ENCODE measurements around the gene ZNF625.

The ZNF625 gene

DNA sequence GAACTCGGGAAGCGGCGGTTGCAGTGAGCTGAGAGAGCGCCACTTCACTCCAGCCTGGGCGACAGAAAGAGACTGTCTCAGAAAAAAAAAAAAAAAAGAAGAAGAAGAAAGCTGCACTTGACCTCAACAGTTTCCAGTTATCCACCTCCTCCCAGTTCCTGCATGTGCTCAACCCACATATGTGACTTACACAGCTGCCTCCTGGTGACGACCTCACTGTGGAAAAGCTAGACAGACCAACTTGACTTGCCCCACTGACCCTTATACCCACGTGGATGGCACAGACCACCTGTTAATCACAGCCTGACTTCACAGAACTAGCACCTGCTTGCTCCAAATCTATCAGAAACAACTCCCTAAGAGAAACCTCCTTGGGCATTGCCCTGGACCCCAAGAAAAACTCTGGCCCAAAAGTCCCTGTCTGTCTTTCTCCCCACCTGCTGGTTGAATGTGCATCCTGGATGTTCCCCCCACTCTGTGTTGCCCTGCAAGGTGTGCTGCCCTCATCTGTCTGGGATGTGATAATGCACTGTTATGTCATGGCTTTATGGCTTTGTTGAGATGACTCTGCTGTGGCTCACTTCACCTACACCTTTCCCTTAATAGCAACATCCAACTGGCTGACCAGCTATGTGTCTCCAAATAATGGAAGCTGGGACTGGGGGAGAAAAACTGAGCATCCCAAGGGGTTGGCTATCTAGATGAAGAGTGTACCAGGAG lies 19.2 kb downstream of the ZNF625 start:
- peaks cover 5% of the 10 kb centered on the region for H3K4me1 ChIP-seq (ENCODE audit: insufficient read depth, insufficient read length)
- DNase-seq (ENCODE audit: low read depth, low spot score): no peak
- peaks cover 63% of the 10 kb centered on the region for H3K36me3 ChIP-seq (ENCODE audit: insufficient read depth, insufficient read length, low read length)
- H3K9me3 ChIP-seq (ENCODE audit: insufficient read depth, low read length): peaks cover 34% of the 10 kb centered on the region
- TF ChIP-seq ZNF274 (IDR thresholded peaks at IDR 0.05; ENCODE audit: low read depth, low read length): no peak
- no peak for TF ChIP-seq SUZ12 (IDR thresholded peaks at IDR 0.05; ENCODE audit: extremely low read depth, insufficient read depth, insufficient read length)
- TF ChIP-seq YY1 (IDR thresholded peaks at IDR 0.05; ENCODE audit: insufficient read depth, insufficient read length): no peak
- no peak overlapping the region for H3K9ac ChIP-seq (ENCODE audit: insufficient read length, low read depth)
- H3K4me3 ChIP-seq (ENCODE audit: insufficient read length, low read depth): no peak overlapping the region
- no peaks in the 10 kb centered on the region for H3K27me3 ChIP-seq (ENCODE audit: insufficient read depth, insufficient read length)

GRCh38 chr19:12133069-12133468 lies 23.5 kb downstream of the ZNF625 start:
- H3K36me3 ChIP-seq (ENCODE audit: insufficient read depth, insufficient read length, low read length): peaks cover 67% of the 10 kb centered on the region
- peaks cover 52% of the 10 kb centered on the region for H3K9me3 ChIP-seq (ENCODE audit: insufficient read depth, low read length)
- no peak overlapping the region for H3K4me3 ChIP-seq (ENCODE audit: insufficient read length, low read depth)
- no peak for DNase-seq (ENCODE audit: low read depth, low spot score)
- no peak overlapping the region for H3K9ac ChIP-seq (ENCODE audit: insufficient read length, low read depth)
- H3K4me1 ChIP-seq (ENCODE audit: insufficient read depth, insufficient read length): no peaks in the 10 kb centered on the region
- H3K27me3 ChIP-seq (ENCODE audit: insufficient read depth, insufficient read length): no peaks in the 10 kb centered on the region
- no peak for TF ChIP-seq SUZ12 (IDR thresholded peaks at IDR 0.05; ENCODE audit: extremely low read depth, insufficient read depth, insufficient read length)
- no peak for TF ChIP-seq YY1 (IDR thresholded peaks at IDR 0.05; ENCODE audit: insufficient read depth, insufficient read length)
- no peak for TF ChIP-seq ZNF274 (IDR thresholded peaks at IDR 0.05; ENCODE audit: low read depth, low read length)

- H3K4me1 ChIP-seq (ENCODE audit: insufficient read depth, insufficient read length): no peaks in the 10 kb centered on the region
- H3K36me3 ChIP-seq (ENCODE audit: insufficient read depth, insufficient read length, low read length): peaks cover 12% of the 10 kb centered on the region
- H3K4me3 ChIP-seq (ENCODE audit: insufficient read length, low read depth): no peak overlapping the region
- no peak for TF ChIP-seq YY1 (IDR thresholded peaks at IDR 0.05; ENCODE audit: insufficient read depth, insufficient read length)
- no peak for TF ChIP-seq SUZ12 (IDR thresholded peaks at IDR 0.05; ENCODE audit: extremely low read depth, insufficient read depth, insufficient read length)
- TF ChIP-seq ZNF274 (IDR thresholded peaks at IDR 0.05; ENCODE audit: low read depth, low read length): no peak
- no peak overlapping the region for H3K9ac ChIP-seq (ENCODE audit: insufficient read length, low read depth)
- peaks cover 11% of the 10 kb centered on the region for H3K9me3 ChIP-seq (ENCODE audit: insufficient read depth, low read length)
- H3K27me3 ChIP-seq (ENCODE audit: insufficient read depth, insufficient read length): no peaks in the 10 kb centered on the region
- DNase-seq (ENCODE audit: low read depth, low spot score): no peak
These were observed 29.8 kb downstream of the ZNF625 start for GRCh38 chr19:12126707-12127106.

GRCh38 chr19:12117201-12117970 lies 39.1 kb downstream of the ZNF625 start:
- Histone ChIP-seq H3K9me3 (ENCODE audit: insufficient read depth, low read length) (peaks cover 20% of the 10 kb centered on the region), H3K36me3 (ENCODE audit: insufficient read depth, insufficient read length, low read length) (peaks cover 53% of the 10 kb centered on the region), H3K4me3 (ENCODE audit: insufficient read length, low read depth) (no peak overlapping the region), H3K27me3 (ENCODE audit: insufficient read depth, insufficient read length) (no peaks in the 10 kb centered on the region), H3K9ac (ENCODE audit: insufficient read length, low read depth) (no peak overlapping the region), H3K4me1 (ENCODE audit: insufficient read depth, insufficient read length) (peaks cover 6% of the 10 kb centered on the region)
- no peak for TF ChIP-seq SUZ12 (IDR thresholded peaks at IDR 0.05; ENCODE audit: extremely low read depth, insufficient read depth, insufficient read length)
- TF ChIP-seq YY1 (IDR thresholded peaks at IDR 0.05; ENCODE audit: insufficient read depth, insufficient read length): no peak
- TF ChIP-seq ZNF274 (IDR thresholded peaks at IDR 0.05; ENCODE audit: low read depth, low read length): no peak
- DNase-seq (ENCODE audit: low read depth, low spot score): no peak

DNA sequence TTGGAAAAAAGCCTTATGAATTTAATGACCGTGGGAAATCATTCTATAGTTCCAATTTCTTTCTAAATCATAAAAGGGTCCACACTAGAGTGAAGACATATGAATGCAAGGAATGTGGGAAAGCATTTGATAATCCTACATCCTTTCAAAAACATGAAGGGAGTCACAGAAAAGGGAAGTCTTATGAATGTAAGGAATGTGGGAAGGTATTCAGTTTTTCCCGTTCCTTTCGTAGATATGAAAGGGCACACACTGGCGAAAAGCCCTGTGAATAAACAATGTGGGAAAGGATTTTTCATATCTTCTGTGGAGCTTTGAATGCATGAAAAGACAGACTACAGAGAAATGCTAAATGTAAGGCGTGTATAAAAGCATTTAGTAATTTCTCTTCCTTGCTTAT lies 43.4 kb downstream of the ZNF625 start:
- H3K4me1 ChIP-seq (ENCODE audit: insufficient read depth, insufficient read length): peaks cover 6% of the 10 kb centered on the region
- TF ChIP-seq ZNF274 (IDR thresholded peaks at IDR 0.05; ENCODE audit: low read depth, low read length): no peak
- H3K9ac ChIP-seq (ENCODE audit: insufficient read length, low read depth): no peak overlapping the region
- H3K27me3 ChIP-seq (ENCODE audit: insufficient read depth, insufficient read length): no peaks in the 10 kb centered on the region
- no peak for DNase-seq (ENCODE audit: low read depth, low spot score)
- no peak overlapping the region for H3K4me3 ChIP-seq (ENCODE audit: insufficient read length, low read depth)
- H3K9me3 ChIP-seq (ENCODE audit: insufficient read depth, low read length): peaks cover 55% of the 10 kb centered on the region
- peaks cover 81% of the 10 kb centered on the region for H3K36me3 ChIP-seq (ENCODE audit: insufficient read depth, insufficient read length, low read length)

DNA sequence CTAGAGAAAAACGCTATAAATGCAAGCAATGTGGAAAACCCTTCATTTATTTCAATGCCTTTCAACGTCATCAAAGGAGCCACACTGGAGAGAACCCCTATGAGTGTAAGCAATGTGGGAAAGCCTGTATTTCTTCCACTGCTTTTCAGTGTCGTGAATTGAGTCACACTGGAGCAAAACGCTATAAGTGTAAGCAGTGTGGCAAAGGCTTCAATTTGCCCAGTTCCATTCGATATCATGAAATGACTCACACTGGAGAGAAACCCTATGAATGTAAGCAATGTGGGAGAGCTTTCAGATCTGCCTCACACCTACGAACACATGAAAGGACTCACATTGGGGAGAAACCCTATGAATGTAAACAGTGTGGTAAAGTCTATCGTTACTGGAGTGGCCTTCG lies 43.8 kb downstream of the ZNF625 start:
- Histone ChIP-seq H3K4me3 (ENCODE audit: insufficient read length, low read depth) (no peak overlapping the region), H3K4me1 (ENCODE audit: insufficient read depth, insufficient read length) (peaks cover 6% of the 10 kb centered on the region), H3K27me3 (ENCODE audit: insufficient read depth, insufficient read length) (no peaks in the 10 kb centered on the region), H3K36me3 (ENCODE audit: insufficient read depth, insufficient read length, low read length) (peaks cover 80% of the 10 kb centered on the region), H3K9me3 (ENCODE audit: insufficient read depth, low read length) (peaks cover 55% of the 10 kb centered on the region), H3K9ac (ENCODE audit: insufficient read length, low read depth) (no peak overlapping the region)
- DNase-seq (ENCODE audit: low read depth, low spot score): no peak
- no peak for TF ChIP-seq YY1 (IDR thresholded peaks at IDR 0.05; ENCODE audit: insufficient read depth, insufficient read length)
- no peak for TF ChIP-seq SUZ12 (IDR thresholded peaks at IDR 0.05; ENCODE audit: extremely low read depth, insufficient read depth, insufficient read length)
- no peak for TF ChIP-seq ZNF274 (IDR thresholded peaks at IDR 0.05; ENCODE audit: low read depth, low read length)

DNA sequence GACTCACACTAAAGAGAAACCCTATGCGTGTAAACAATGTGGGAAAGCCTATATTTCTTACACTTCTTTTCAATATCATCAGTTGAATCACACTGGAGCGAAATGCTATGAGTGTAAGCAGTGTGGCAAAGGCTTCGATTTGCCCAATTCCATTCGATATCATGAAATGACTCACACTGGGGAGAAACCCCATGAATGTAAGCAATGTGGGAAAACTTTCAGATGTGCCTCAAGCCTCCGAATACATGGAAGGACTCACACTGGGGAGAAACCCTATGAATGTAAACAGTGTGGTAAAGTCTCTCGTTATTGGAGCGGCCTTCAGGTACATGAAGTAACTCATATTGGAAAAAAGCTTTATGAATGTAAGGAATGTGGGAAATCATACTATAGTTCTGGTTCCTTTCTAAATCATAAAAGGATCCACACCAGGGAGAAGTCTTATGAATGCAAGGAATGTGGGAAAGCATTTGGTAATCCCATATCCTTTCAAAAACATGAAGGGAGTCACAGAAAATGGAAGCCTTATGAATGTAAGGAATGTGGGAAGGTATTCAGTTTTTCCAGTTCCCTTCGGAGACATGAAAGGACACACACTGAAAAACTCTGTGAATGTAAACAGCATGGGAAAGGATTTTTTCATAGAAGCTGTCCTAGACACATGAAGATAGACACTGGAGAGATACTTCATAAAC lies 44.4 kb downstream of the ZNF625 start:
- Histone ChIP-seq H3K27me3 (ENCODE audit: insufficient read depth, insufficient read length) (no peaks in the 10 kb centered on the region), H3K4me1 (ENCODE audit: insufficient read depth, insufficient read length) (peaks cover 2% of the 10 kb centered on the region), H3K36me3 (ENCODE audit: insufficient read depth, insufficient read length, low read length) (peaks cover 76% of the 10 kb centered on the region), H3K9ac (ENCODE audit: insufficient read length, low read depth) (no peak overlapping the region), H3K9me3 (ENCODE audit: insufficient read depth, low read length) (peaks cover 55% of the 10 kb centered on the region), H3K4me3 (ENCODE audit: insufficient read length, low read depth) (no peak overlapping the region)
- TF ChIP-seq ZNF274 (IDR thresholded peaks at IDR 0.05; ENCODE audit: low read depth, low read length) (no peak), SUZ12 (IDR thresholded peaks at IDR 0.05; ENCODE audit: extremely low read depth, insufficient read depth, insufficient read length) (no peak), YY1 (IDR thresholded peaks at IDR 0.05; ENCODE audit: insufficient read depth, insufficient read length) (no peak)
- no peak for DNase-seq (ENCODE audit: low read depth, low spot score)

Measured in NT2/D1 (cell line).